M059J (cell line): ENCODE data around the gene DDX5. TPM values are rescaled to one million over a fixed set of nuclear protein-coding genes. Genes with fewer than 3 reads are reported as not detected.
"Not testable (repeated sequence)": the region's sequence is repeated elsewhere in the genome, so short reads cannot be mapped to it uniquely, and the experiment has no call there.

Source experiments
- DNase-seq: peaks from one replicate; pipeline ENCODE4 v3.0.0-alpha.2; 2012; ENCODE audit warnings: low read depth
- total RNA-seq: library from RNA; depleted of rRNA; stranded (reverse); fragments of >200 nt; shearing (Covaris generic); gene quantifications from 2 replicates; pipeline ENCODE4 v1.2.3, GENCODE V29; 2014

DDX5 gene
- total RNA-seq, 1 experiment from 2014 or later: 245 TPM

GRCh38 chr17:64494121-64494520 is 12.0 kb downstream of the DDX5 start:
- DNase-seq: no peak

DNA sequence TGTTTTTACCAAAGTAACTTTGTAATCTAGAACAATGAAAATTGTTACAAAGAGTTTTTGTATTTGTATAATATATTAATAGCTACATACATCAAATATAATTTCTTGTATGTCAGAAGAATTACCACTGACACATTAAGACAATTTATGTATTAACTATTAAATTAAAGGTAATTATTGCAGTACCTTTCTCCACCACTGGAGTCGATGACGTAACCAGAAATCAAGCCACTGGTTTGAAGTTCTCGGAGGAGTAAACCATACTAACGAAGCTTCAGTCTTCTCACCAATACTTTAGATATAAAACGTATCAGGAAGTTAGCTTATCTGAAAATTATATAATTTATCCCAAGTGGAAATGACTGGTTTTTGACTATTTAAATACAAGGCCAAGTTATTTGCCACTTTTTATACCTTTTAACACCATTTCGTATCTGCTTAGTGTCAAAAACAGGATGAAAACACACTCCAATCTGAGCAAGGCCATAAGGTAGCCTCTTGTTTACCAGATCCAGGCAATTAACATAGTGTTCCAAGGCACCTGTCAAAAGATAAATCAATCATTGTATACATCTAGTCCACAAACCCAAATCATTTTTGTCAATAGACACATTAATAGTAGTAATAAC is 13.5 kb downstream of the DDX5 start:
- no peak for DNase-seq

DNA sequence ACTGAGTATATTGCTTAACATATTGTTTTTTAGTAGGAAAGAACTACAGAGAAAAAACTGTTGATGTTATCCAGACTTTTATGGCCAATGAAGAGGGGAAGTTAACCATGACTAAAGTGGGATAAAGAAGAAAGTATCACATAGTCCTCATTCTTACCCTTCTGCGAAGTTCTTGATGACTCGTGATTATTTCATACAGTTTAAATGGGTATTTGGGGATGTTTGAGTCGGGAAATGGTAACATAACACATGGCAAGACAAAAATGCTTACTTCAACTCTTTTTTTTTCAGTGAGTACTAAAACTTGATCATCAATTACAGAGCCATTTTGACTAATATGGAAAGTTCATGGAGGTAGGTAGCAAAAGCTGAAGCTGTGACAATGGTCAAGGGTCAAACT is 14.1 kb downstream of the DDX5 start:
- DNase-seq: peak; percentile 50

GRCh38 chr17:64491034-64491860 is 14.8 kb downstream of the DDX5 start:
- no peak for DNase-seq

- DNase-seq: no peak
These were observed 17.8 kb downstream of the DDX5 start for GRCh38 chr17:64488301-64488700.

- no peak for DNase-seq
These were observed 21.7 kb downstream of the DDX5 start for GRCh38 chr17:64484380-64484779.

GRCh38 chr17:64480951-64481350 is 25.1 kb downstream of the DDX5 start:
- no peak for DNase-seq

DNA sequence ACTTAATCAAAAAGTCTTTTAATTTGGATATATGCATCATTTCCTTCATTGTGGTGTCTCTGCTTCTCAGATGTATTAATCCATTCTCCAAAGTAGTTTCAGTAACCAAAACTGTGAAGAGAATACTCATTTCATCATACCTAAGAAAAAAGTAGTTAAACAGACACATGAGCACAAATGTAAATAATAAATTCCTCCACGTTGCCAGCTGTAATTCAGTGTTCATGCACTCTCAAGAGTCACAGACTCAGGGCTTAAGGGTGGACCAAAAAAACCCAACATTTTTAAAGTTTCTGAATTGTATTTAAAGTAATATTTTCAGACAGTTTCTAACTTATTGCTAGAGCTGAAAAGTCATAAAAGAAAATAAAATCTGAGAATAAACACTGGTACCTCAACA is 28.2 kb downstream of the DDX5 start:
- no peak for DNase-seq

DNA sequence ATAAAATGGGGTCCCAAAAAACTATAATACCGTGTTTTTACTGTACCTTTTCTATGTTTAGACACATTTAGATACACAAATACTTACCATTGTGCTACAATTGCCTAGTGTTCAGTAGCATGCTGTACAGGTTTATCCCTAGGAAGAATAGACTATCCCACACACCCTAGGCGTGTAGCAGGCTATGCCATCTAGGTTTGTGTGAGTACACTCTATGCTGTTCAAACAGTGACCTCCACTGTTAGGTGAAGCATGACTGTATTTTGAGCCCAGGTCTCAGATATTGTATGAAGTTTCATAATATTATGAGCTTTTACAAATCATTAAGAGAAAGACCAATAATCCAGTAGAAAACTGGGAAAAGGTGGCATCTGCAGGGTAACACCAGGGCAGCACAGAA is 33.5 kb downstream of the DDX5 start:
- no peak for DNase-seq

GRCh38 chr17:64471440-64471839 is 34.6 kb downstream of the DDX5 start:
- DNase-seq: no peak

- DNase-seq: no peak
These were observed 35.5 kb downstream of the DDX5 start for GRCh38 chr17:64470625-64471024.

- DNase-seq: not testable (repeated sequence)
These were observed 39.3 kb downstream of the DDX5 start for GRCh38 chr17:64466834-64467233.

- DNase-seq: no peak
These were observed 39.9 kb downstream of the DDX5 start for GRCh38 chr17:64466019-64466735.

- no peak for DNase-seq
These were observed 44.3 kb downstream of the DDX5 start for GRCh38 chr17:64461788-64462187.

GRCh38 chr17:64460955-64461354 is 45.1 kb downstream of the DDX5 start:
- no peak for DNase-seq

GRCh38 chr17:64459818-64460217 is 46.3 kb downstream of the DDX5 start:
- DNase-seq: not testable (repeated sequence)

DNA sequence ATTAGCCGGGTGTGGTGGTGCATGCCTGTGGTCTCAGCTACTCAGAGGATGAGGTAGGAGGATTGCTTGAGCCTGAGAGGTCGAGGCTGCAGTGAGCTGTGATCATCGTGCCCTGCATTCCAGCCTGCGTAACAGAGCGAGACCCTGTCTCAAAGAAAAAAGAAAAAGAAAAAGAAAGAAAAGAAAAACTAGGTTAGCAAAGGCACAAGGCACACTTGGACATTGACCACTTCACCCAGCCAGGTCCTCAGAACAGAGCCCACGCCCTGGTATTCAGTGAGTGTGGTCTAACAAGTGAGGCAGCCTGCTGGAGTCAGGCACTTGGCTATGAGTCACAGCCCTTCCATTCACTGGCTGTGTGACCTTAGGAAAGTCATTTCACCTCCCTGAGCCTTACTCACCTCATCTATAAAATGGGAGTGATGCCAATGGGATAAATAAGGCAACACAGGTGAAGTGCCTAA is 46.8 kb downstream of the DDX5 start:
- DNase-seq: peak; percentile 65

GRCh38 chr17:64458756-64459155 is 47.3 kb downstream of the DDX5 start:
- no peak for DNase-seq

DNA sequence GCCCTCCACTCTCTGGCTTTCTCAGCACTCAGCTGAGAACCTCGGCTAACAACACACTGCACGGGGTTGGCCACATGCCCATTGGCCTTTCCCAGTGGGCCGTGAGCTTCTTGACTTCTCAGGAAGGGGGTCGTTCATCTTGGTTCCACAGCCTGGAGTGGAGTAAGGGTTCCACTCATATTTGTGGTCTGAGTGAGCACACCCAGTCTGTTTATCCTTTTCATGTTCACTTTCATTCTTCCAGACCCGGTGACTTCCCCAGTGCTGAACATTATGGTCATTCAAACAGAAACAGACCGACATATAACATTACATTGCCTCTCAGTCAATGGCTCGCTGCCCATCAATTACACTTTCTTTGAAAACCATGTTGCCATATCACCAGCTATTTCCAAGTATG is 48.9 kb downstream of the DDX5 start:
- DNase-seq: peak; percentile 32

GRCh38 chr17:64455993-64456885 is 49.9 kb downstream of the DDX5 start:
- no peak for DNase-seq

DNA sequence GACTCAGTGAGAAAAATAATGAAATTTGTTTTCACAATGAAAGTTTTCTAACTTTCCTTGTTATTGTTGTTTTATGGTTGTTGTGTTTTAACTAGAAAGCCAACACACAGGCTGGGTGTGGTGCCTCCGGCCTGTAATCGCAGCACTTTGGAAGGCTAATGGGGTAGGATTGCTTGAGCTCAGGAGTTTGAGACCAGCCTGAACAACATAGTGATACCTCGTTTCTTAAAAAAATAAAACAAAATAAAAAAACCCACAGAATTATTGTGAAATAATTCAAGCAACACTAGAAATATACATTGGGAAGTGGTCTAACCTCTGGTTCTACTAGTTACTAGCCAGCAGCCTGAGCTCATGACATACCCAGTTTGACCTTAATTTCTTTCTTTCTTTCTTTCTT is 56.5 kb downstream of the DDX5 start:
- no peak for DNase-seq
